Large intestine (tissue), 3 donors: ENCODE data around the gene SMYD2. TPM values are rescaled to one million over a fixed set of nuclear protein-coding genes. Genes with fewer than 3 reads are reported as not detected.

Experiments
- DNase-seq, 2 donors: peaks; one replicate each; pipeline versions ENCODE4 v3.0.0 to v3.0.0-alpha.2; 2013
- H3K27ac ChIP-seq: one replicate; pipeline ENCODE4 v1.5.1; 2013; ENCODE audit warnings: low read length
- H3K27me3 ChIP-seq: 2 replicates; pipeline ENCODE4 v1.6.1; 2013; ENCODE audit warnings: low read length; ENCODE audit not compliant: control insufficient read depth, insufficient read depth
- H3K36me3 ChIP-seq: 2 replicates; pipeline ENCODE4 v1.6.1; 2013; ENCODE audit warnings: low read length; ENCODE audit not compliant: control insufficient read depth, insufficient read depth
- H3K4me1 ChIP-seq: one replicate; pipeline ENCODE4 v1.6.1; 2013; ENCODE audit warnings: low read length; ENCODE audit not compliant: control insufficient read depth, insufficient read depth
- H3K4me3 ChIP-seq: one replicate; pipeline ENCODE4 v1.5.1; 2013; ENCODE audit warnings: low read length
- H3K9me3 ChIP-seq: one replicate; pipeline ENCODE4 v1.6.1; 2013; ENCODE audit warnings: mild to moderate bottlenecking, low read depth, low read length, moderate library complexity; ENCODE audit not compliant: control insufficient read depth
- WGBS: methylation state at CpG from one replicate; pipeline ENCODE4 v1.1.5; 2013; ENCODE audit warnings: low lambda C conversion rate; ENCODE audit not compliant: insufficient coverage; 5-methylcytosine and 5-hydroxymethylcytosine counted together
- polyA plus RNA-seq: library from polyadenylated mRNA; unstranded; fragments of 120-200 nt; gene quantifications from one replicate; pipeline ENCODE4 v1.2.1, GENCODE V29; 2013

SMYD2 gene
- polyA plus RNA-seq, 1 donor: 46.9 TPM

GRCh38 chr1:214303141-214303930 is 22.4 kb downstream of the SMYD2 start:
- no peak for DNase-seq
- peaks cover 2% of the 10 kb centered on the region for H3K9me3 ChIP-seq
- H3K27me3 ChIP-seq: no peaks in the 10 kb centered on the region
- H3K27ac ChIP-seq: no peak overlapping the region
- H3K36me3 ChIP-seq: no peaks in the 10 kb centered on the region
- no peaks in the 10 kb centered on the region for H3K4me1 ChIP-seq
- no CpG with 5 or more reads among the region's 25 CpGs for WGBS
- no peak overlapping the region for H3K4me3 ChIP-seq

DNA sequence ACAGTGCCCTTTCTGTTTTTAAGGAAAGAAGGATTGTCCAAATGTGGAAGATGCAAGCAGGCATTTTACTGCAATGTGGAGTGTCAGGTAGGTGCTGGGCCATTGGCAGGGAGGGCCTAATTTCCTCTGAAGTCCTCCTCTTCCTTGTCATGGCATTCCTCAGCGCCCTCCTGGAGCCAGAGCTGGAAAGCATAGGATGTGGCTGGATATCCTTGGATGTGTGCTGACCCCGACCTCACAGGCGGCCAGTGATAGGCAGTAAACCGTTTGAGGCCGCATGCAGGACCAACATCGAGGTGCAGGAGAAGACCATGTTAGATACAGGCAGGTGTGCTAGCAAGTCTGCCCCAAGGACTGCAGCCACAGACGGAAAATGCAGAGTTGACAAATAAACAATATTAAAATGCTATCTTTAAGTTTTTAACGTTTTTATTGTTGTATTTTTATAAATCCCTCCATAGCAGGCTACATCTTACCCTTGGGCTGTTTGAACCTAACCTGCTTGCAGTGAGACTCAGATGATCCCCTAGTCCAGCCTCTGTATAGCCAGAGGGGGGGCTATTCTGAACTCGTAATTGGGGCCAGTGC is 24.3 kb downstream of the SMYD2 start:
- H3K27ac ChIP-seq: no peak overlapping the region
- no peak for DNase-seq
- H3K4me1 ChIP-seq: no peaks in the 10 kb centered on the region
- no peaks in the 10 kb centered on the region for H3K36me3 ChIP-seq
- 94% methylated on average over 2 of the region's 9 CpGs for WGBS
- H3K9me3 ChIP-seq: peaks cover 2% of the 10 kb centered on the region
- H3K4me3 ChIP-seq: no peak overlapping the region
- H3K27me3 ChIP-seq: no peaks in the 10 kb centered on the region

- Histone ChIP-seq H3K27ac (no peak overlapping the region), H3K4me3 (no peak overlapping the region), H3K27me3 (no peaks in the 10 kb centered on the region), H3K36me3 (no peaks in the 10 kb centered on the region), H3K4me1 (no peaks in the 10 kb centered on the region), H3K9me3 (peaks cover 2% of the 10 kb centered on the region)
- no CpG with 5 or more reads among the region's 6 CpGs for WGBS
- DNase-seq: no peak
Measured at GRCh38 chr1:214306269-214306668, 25.3 kb downstream of the SMYD2 start.

GRCh38 chr1:214310010-214310409 is 29.1 kb downstream of the SMYD2 start:
- H3K36me3 ChIP-seq: peaks cover 2% of the 10 kb centered on the region
- H3K4me1 ChIP-seq: no peaks in the 10 kb centered on the region
- no peaks in the 10 kb centered on the region for H3K27me3 ChIP-seq
- H3K9me3 ChIP-seq: no peaks in the 10 kb centered on the region
- H3K4me3 ChIP-seq: no peak overlapping the region
- WGBS: no CpG with 5 or more reads among the region's 3 CpGs
- H3K27ac ChIP-seq: no peak overlapping the region
- DNase-seq: no peak

- DNase-seq: no peak
- WGBS: 82% methylated on average over 4 of the region's 11 CpGs
- H3K27ac ChIP-seq: no peak overlapping the region
Measured at GRCh38 chr1:214310777-214311690, 30.1 kb downstream of the SMYD2 start.

DNA sequence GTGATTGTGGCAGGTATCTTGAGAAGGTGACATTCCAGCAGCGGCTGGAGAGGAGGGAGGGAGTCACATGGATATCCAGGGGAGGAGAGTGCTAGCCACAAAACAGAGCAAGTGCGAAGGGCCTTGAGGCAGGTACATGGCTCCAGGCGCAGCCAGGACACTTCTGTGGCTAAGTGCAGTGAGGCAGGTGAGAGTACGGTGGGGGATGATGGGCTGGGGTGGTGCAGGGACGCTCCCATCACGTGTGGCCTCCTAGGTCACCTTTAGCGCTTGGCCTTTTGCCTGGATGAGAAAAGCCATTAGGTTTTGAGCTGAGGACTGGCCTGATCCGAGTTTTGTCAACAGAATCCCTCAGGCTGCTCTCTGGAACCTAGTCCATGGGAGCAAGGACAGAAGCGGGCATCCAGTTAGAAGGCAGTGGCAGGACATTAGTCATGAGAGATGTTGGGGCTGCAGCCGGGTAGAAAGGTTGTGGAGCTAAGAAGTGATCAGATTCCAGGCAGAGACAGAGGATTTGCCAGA is 31.6 kb downstream of the SMYD2 start:
- Histone ChIP-seq H3K27ac (no peak overlapping the region), H3K4me3 (no peak overlapping the region), H3K9me3 (no peaks in the 10 kb centered on the region), H3K4me1 (no peaks in the 10 kb centered on the region), H3K36me3 (peaks cover 18% of the 10 kb centered on the region), H3K27me3 (no peaks in the 10 kb centered on the region)
- no peak for DNase-seq
- WGBS: no CpG with 5 or more reads among the region's 10 CpGs

More at GRCh38 chr1:214310777-214311690, 30.1 kb downstream of the SMYD2 start:
- peaks cover 12% of the 10 kb centered on the region for H3K36me3 ChIP-seq
- no peaks in the 10 kb centered on the region for H3K27me3 ChIP-seq
- H3K4me1 ChIP-seq: no peaks in the 10 kb centered on the region
- H3K4me3 ChIP-seq: no peak overlapping the region
- no peaks in the 10 kb centered on the region for H3K9me3 ChIP-seq

DNA sequence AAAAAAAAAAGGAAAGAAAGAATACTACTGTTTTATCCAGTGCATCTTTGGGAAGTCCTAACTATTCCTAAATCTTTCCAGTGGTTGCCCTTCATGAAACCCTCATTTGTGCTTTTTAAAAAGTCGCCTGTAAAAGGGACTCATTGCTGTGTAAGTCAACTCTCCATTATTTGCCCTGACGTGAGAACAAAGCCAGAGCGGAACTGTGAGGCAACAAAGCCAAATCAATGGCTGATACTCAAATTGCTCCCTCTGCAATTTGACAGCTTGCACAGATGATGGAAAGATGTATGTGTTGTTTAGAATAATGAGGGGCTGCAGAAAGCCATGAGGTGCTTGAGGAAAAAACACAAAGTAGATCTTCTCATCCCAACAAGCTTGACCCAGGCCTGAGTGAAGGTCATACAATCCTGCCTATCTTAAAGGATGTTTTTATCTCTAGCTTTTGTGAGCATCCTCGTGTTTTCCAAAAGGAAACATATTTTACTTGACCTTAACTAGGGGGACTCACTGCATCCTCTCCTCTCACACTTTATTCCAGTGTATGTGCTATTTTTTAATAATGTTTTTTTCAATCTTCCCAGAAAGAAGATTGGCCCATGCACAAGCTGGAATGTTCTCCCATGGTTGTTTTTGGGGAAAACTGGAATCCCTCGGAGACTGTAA is 33.4 kb downstream of the SMYD2 start:
- no peak for DNase-seq
- no peaks in the 10 kb centered on the region for H3K27me3 ChIP-seq
- H3K9me3 ChIP-seq: no peaks in the 10 kb centered on the region
- no peak overlapping the region for H3K27ac ChIP-seq
- H3K4me1 ChIP-seq: no peaks in the 10 kb centered on the region
- H3K36me3 ChIP-seq: peaks cover 27% of the 10 kb centered on the region
- WGBS: no CpG with 5 or more reads among the region's 5 CpGs
- H3K4me3 ChIP-seq: no peak overlapping the region

- H3K4me3 ChIP-seq: no peak overlapping the region
Measured at GRCh38 chr1:214316593-214316992, 35.6 kb downstream of the SMYD2 start.

GRCh38 chr1:214317300-214317699 is 36.3 kb downstream of the SMYD2 start:
- no peak overlapping the region for H3K27ac ChIP-seq
- no peaks in the 10 kb centered on the region for H3K9me3 ChIP-seq
- DNase-seq: no peak
- H3K27me3 ChIP-seq: no peaks in the 10 kb centered on the region
- H3K4me1 ChIP-seq: no peaks in the 10 kb centered on the region
- peaks cover 34% of the 10 kb centered on the region for H3K36me3 ChIP-seq
- H3K4me3 ChIP-seq: no peak overlapping the region
- WGBS: 0% methylated on average over 1 of the region's 4 CpGs

More at GRCh38 chr1:214316593-214316992, 35.6 kb downstream of the SMYD2 start:
- Histone ChIP-seq H3K4me1 (no peaks in the 10 kb centered on the region), H3K36me3 (peaks cover 32% of the 10 kb centered on the region), H3K27ac (no peak overlapping the region), H3K27me3 (no peaks in the 10 kb centered on the region), H3K9me3 (no peaks in the 10 kb centered on the region)
- WGBS: no CpG with 5 or more reads among the region's 5 CpGs
- no peak for DNase-seq

DNA sequence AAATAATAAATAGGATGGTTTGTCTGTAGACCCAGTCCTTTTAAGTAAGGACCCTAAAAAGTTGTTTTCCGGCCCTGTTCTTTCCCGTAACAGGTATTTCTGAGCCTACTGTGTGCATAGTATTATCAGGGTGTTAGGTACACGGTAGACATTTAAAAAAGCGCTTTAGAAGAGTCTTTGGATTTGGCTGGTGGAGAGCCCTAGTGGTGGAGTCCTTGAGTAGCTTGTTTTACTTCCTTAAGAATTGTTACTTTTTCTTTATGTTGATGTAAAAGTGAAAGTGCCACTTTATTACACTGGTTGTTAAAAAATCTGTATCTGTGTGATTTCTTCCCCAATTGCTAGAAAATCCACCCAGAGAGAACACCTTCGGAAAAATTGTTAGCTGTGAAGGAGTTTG is 36.8 kb downstream of the SMYD2 start:
- Histone ChIP-seq H3K36me3 (peaks cover 34% of the 10 kb centered on the region), H3K4me3 (no peak overlapping the region), H3K27ac (no peak overlapping the region), H3K27me3 (no peaks in the 10 kb centered on the region), H3K4me1 (no peaks in the 10 kb centered on the region), H3K9me3 (no peaks in the 10 kb centered on the region)
- whole genome bisulfite sequencing: 100% methylated on average over 1 of the region's 5 CpGs
- no peak for DNase-seq
